GM23338 (cell line): ENCODE results near the gene TEKT2. TPM values are rescaled to one million over a fixed set of nuclear protein-coding genes. Genes with fewer than 3 reads are reported as not detected.

ENCODE experiments used
- ATAC-seq: fragments of 200-7000 bp; cut with Tn5 transposase; 3 replicates; pipeline ENCODE4 v1.9.1; 2020
- DNase-seq: peaks from one replicate; pipeline ENCODE4 v3.0.0-alpha.2; 2015; ENCODE audit warnings: low spot score
- H2AFZ ChIP-seq: fragments of 200-600 bp; sonication (generic); 2 replicates; pipeline ENCODE4 v1.8.0; 2016; ENCODE audit warnings: antibody characterized with exemption, mild to moderate bottlenecking, moderate library complexity
- H3F3A ChIP-seq: fragments of 200-600 bp; sonication (generic); replicated peaks from 2 replicates; pipeline ENCODE4 v1.8.0; 2017; ENCODE audit warnings: antibody characterized with exemption, mixed run types, low read depth
- H3K27ac ChIP-seq: fragments of 200-600 bp; sonication (generic); 2 replicates; pipeline ENCODE4 v1.6.1; 2016; ENCODE audit warnings: low read depth
- H3K27me3 ChIP-seq: fragments of 200-600 bp; sonication (generic); 2 replicates; pipeline ENCODE4 v1.8.0; 2016; ENCODE audit warnings: mild to moderate bottlenecking, mixed run types, moderate library complexity; ENCODE audit not compliant: insufficient read depth
- H3K36me3 ChIP-seq: fragments of 200-600 bp; sonication (generic); 2 replicates; pipeline ENCODE4 v1.8.0; 2016; ENCODE audit warnings: mild to moderate bottlenecking; ENCODE audit not compliant: insufficient read depth
- H3K4me1 ChIP-seq: fragments of 200-600 bp; sonication (generic); 2 replicates; pipeline ENCODE4 v1.8.0; 2016; ENCODE audit warnings: mild to moderate bottlenecking, moderate library complexity; ENCODE audit not compliant: insufficient read depth
- H3K4me2 ChIP-seq: fragments of 200-600 bp; sonication (generic); 2 replicates; pipeline ENCODE4 v1.7.1; 2017; ENCODE audit warnings: mixed run types
- H3K4me3 ChIP-seq: fragments of 200-600 bp; sonication (generic); 2 replicates; pipeline ENCODE4 v1.6.1; 2016; ENCODE audit warnings: mixed run types
- H3K79me2 ChIP-seq: fragments of 200-600 bp; sonication (generic); replicated peaks from 2 replicates; pipeline ENCODE4 v1.8.0; 2017; ENCODE audit warnings: mild to moderate bottlenecking; ENCODE audit not compliant: insufficient read depth
- H3K9me2 ChIP-seq: fragments of 200-600 bp; sonication (generic); 2 replicates; pipeline ENCODE4 v1.8.0; 2017; ENCODE audit not compliant: insufficient read depth
- H4K20me1 ChIP-seq: fragments of 200-600 bp; sonication (generic); replicated peaks from 2 replicates; pipeline ENCODE4 v1.8.0; 2017; ENCODE audit warnings: mild to moderate bottlenecking; ENCODE audit not compliant: insufficient read depth
- H3K27ac Mint-ChIP-seq: 2 replicates; pipeline ENCODE4 v1.8.0; 2020; ENCODE audit warnings: inconsistent platforms, mild to moderate bottlenecking, moderate library complexity, mixed read lengths
- H3K27me3 Mint-ChIP-seq: 3 replicates; pipeline ENCODE4 v1.8.0; 2022; ENCODE audit warnings: low read depth, mild to moderate bottlenecking, moderate library complexity, mixed read lengths, inconsistent platforms; ENCODE audit not compliant: insufficient read depth, poor library complexity
- H3K36me3 Mint-ChIP-seq: 3 replicates; pipeline ENCODE4 v1.8.0; 2021; ENCODE audit warnings: low read depth, mild to moderate bottlenecking, inconsistent platforms, moderate library complexity, mixed read lengths
- H3K4me1 Mint-ChIP-seq: 3 replicates; pipeline ENCODE4 v1.8.0; 2020; ENCODE audit warnings: mild to moderate bottlenecking, inconsistent platforms, mixed read lengths
- H3K4me3 Mint-ChIP-seq: 3 replicates; pipeline ENCODE4 v1.8.0; 2021; ENCODE audit warnings: moderate library complexity, mild to moderate bottlenecking, inconsistent platforms, mixed read lengths
- H3K9me3 Mint-ChIP-seq: 3 replicates; pipeline ENCODE4 v1.8.0; 2020; ENCODE audit warnings: moderate library complexity, mild to moderate bottlenecking, inconsistent platforms, mixed read lengths
- CREB1 ChIP-seq: fragments of 250-450 bp; sonication (Bioruptor Pico); IDR thresholded peaks from 2 replicates; pipeline ENCODE4 v1.5.0; 2020; ENCODE audit warnings: low read depth, mild to moderate bottlenecking, moderate library complexity
- CTCF ChIP-seq, 2 experiments: fragments of 200-600 bp in 1 of 2; sonication (generic) in 1 of 2; conservative IDR thresholded peaks; 2 replicates each; pipeline versions ENCODE4 v1.5.1 to v1.6.1; 2016 to 2017; ENCODE audit warnings: antibody characterized with exemption in 2 of 2, low read depth in 2 of 2, mild to moderate bottlenecking in 2 of 2, moderate library complexity in 1 of 2
- ETS1 ChIP-seq: IDR thresholded peaks from 2 replicates; pipeline ENCODE4 v1.6.1; 2016; ENCODE audit warnings: antibody characterized with exemption
- EZH2 ChIP-seq: fragments of 200-600 bp; sonication (generic); IDR thresholded peaks from one replicate; pipeline ENCODE4 v1.8.0; 2017; ENCODE audit warnings: antibody characterized with exemption, mild to moderate bottlenecking, low read depth; ENCODE audit not compliant: unreplicated experiment
- EZH2phosphoT487 ChIP-seq: fragments of 200-600 bp; sonication (generic); IDR thresholded peaks from one replicate; pipeline ENCODE4 v1.8.1; 2018; ENCODE audit warnings: antibody characterized with exemption; ENCODE audit not compliant: unreplicated experiment
- JUNB ChIP-seq: IDR thresholded peaks from one replicate; pipeline ENCODE4 v1.6.1; 2016; ENCODE audit warnings: antibody characterized with exemption; ENCODE audit not compliant: unreplicated experiment
- NANOG ChIP-seq: IDR thresholded peaks from 2 replicates; pipeline ENCODE4 v1.6.1; 2016; ENCODE audit warnings: antibody characterized with exemption, borderline replicate concordance
- POLR2AphosphoS5 ChIP-seq: IDR thresholded peaks from 2 replicates; pipeline ENCODE4 v1.6.1; 2016; ENCODE audit warnings: antibody characterized with exemption, low read depth
- REST ChIP-seq: IDR thresholded peaks from one replicate; pipeline ENCODE4 v1.6.1; 2018; ENCODE audit warnings: antibody characterized with exemption; ENCODE audit not compliant: unreplicated experiment
- ZNF114 ChIP-seq: fragments of 250-450 bp; sonication (Bioruptor Pico); IDR thresholded peaks from 2 replicates; pipeline ENCODE4 v1.5.0; 2020; ENCODE audit warnings: mild to moderate bottlenecking, moderate library complexity
- ZNF331 ChIP-seq: fragments of 250-450 bp; sonication (Bioruptor Pico); IDR thresholded peaks from 2 replicates; pipeline ENCODE4 v1.5.0; 2020; ENCODE audit warnings: low read depth, mild to moderate bottlenecking, moderate library complexity
- ZNF462 ChIP-seq: fragments of 250-450 bp; sonication (Bioruptor Pico); IDR thresholded peaks from 2 replicates; pipeline ENCODE4 v1.5.0; 2020; ENCODE audit warnings: mild to moderate bottlenecking, moderate library complexity
- polyA plus RNA-seq: library from polyadenylated mRNA; unstranded; fragments of >200 nt; fragmentation: Nextera tagmentation; extraction: Ambion mirVana; gene quantifications from 2 replicates; pipeline ENCODE4 v1.2.1, GENCODE V29; 2016
- total RNA-seq: library from RNA; depleted of rRNA; stranded (reverse); fragments of >200 nt; shearing (Covaris generic); gene quantifications from 2 replicates; pipeline ENCODE4 v1.2.3, GENCODE V29; 2014

TEKT2 gene
- total and polyA plus RNA-seq, 2 experiments from 2014 or later: 0.36 to 0.94 TPM

GRCh38 chr1:36115931-36116330, 32.0 kb downstream of the TEKT2 start:
- no peak overlapping the region for H3K4me3 ChIP-seq
- no peaks in the 10 kb centered on the region for H3K27me3 ChIP-seq
- no peak overlapping the region for H2AFZ ChIP-seq
- peaks cover 4% of the 10 kb centered on the region for H3K27me3 Mint-ChIP-seq
- TF ChIP-seq EZH2phosphoT487 (no peak), ZNF114 (CRISPR knock-in tag) (no peak), EZH2 (no peak), ETS1 (no peak), NANOG (no peak), ZNF331 (CRISPR knock-in tag) (no peak), CREB1 (CRISPR knock-in tag) (no peak), REST (no peak), ZNF462 (CRISPR knock-in tag) (no peak), JUNB (no peak), POLR2AphosphoS5 (no peak), CTCF (conservative IDR thresholded peaks at IDR 0.05; ENCODE audit: low read depth in 2 of 2) (no peak)
- H4K20me1 ChIP-seq: no peaks in the 10 kb centered on the region
- no peak overlapping the region for H3K4me2 ChIP-seq
- H3K4me1 Mint-ChIP-seq: peaks cover 6% of the 10 kb centered on the region
- DNase-seq (no peak), ATAC-seq (no peak)
- H3K4me3 Mint-ChIP-seq: no peak overlapping the region
- H3K36me3 Mint-ChIP-seq: no peaks in the 10 kb centered on the region; the same call in 2 of the 3 replicates
- H3K27ac Mint-ChIP-seq: no peak overlapping the region
- H3K9me3 Mint-ChIP-seq: no peaks in the 10 kb centered on the region
- no peaks in the 10 kb centered on the region for H3K9me2 ChIP-seq
- no peaks in the 10 kb centered on the region for H3K36me3 ChIP-seq
- no peaks in the 10 kb centered on the region for H3K79me2 ChIP-seq
- no peaks in the 10 kb centered on the region for H3K4me1 ChIP-seq
- H3F3A ChIP-seq: no peaks in the 10 kb centered on the region
- H3K27ac ChIP-seq: no peak overlapping the region
